H1 (cell line): ENCODE data around the gene UBTD1.

Experiments used
- BCL11A ChIP-seq, 2 experiments: IDR thresholded peaks; one replicate each; pipeline ENCODE4 v1.6.1; 2011; ENCODE audit warnings: low read depth in 2 of 2, low read length in 2 of 2, mild to moderate bottlenecking in 2 of 2
- BRCA1 ChIP-seq: IDR thresholded peaks from 2 replicates; pipeline ENCODE4 v1.6.1; 2012; ENCODE audit warnings: low read depth, low read length, improper control_type of control experiment
- CBX5 ChIP-seq: fragments of 300-800, 300-1000 bp; sonication (generic); IDR thresholded peaks from 2 replicates; pipeline ENCODE4 v1.7.1; 2016; ENCODE audit warnings: antibody characterized with exemption, low read length, low read depth
- CHD7 ChIP-seq: fragments of 300-600 bp; sonication (generic); IDR thresholded peaks from 2 replicates; pipeline ENCODE4 v1.7.1; 2012; ENCODE audit warnings: low read length, moderate library complexity, mild to moderate bottlenecking, inconsistent platforms; ENCODE audit not compliant: insufficient replicate concordance
- JUN ChIP-seq: IDR thresholded peaks from 2 replicates; pipeline ENCODE4 v1.6.1; 2011; ENCODE audit warnings: low read depth, mild to moderate bottlenecking, improper control_type of control experiment, low read length
- POLR2AphosphoS5 ChIP-seq: IDR thresholded peaks from 2 replicates; pipeline ENCODE4 v1.6.1; 2011; ENCODE audit warnings: low read depth, low read length
- RFX5 ChIP-seq: IDR thresholded peaks from 2 replicates; pipeline ENCODE4 v1.6.1; 2011; ENCODE audit warnings: low read depth, low read length, improper control_type of control experiment, borderline replicate concordance
- TF ChIP-seq, protein P1 (sequence below), 3 experiments: IDR thresholded peaks; 1 replicate in 2 of 3; 2 replicates in 1 of 3; pipeline versions ENCODE4 v1.5.1 to v1.6.1; 2011; ENCODE audit warnings: low read length in 3 of 3, mild to moderate bottlenecking in 3 of 3, inconsistent platforms in 2 of 3, low read depth in 1 of 3, moderate library complexity in 1 of 3; ENCODE audit not compliant: insufficient read depth in 1 of 3; ENCODE audit errors: control extremely low read depth in 1 of 3
- TF ChIP-seq, protein P2 (sequence below): IDR thresholded peaks from 2 replicates; pipeline ENCODE4 v1.6.1; 2011; ENCODE audit warnings: low read depth, mild to moderate bottlenecking, low read length; ENCODE audit not compliant: insufficient read depth

- TF ChIP-seq, protein P1, sequence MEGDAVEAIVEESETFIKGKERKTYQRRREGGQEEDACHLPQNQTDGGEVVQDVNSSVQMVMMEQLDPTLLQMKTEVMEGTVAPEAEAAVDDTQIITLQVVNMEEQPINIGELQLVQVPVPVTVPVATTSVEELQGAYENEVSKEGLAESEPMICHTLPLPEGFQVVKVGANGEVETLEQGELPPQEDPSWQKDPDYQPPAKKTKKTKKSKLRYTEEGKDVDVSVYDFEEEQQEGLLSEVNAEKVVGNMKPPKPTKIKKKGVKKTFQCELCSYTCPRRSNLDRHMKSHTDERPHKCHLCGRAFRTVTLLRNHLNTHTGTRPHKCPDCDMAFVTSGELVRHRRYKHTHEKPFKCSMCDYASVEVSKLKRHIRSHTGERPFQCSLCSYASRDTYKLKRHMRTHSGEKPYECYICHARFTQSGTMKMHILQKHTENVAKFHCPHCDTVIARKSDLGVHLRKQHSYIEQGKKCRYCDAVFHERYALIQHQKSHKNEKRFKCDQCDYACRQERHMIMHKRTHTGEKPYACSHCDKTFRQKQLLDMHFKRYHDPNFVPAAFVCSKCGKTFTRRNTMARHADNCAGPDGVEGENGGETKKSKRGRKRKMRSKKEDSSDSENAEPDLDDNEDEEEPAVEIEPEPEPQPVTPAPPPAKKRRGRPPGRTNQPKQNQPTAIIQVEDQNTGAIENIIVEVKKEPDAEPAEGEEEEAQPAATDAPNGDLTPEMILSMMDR (IDR thresholded peaks at IDR 0.05; ENCODE audit: control extremely low read depth in 1 of 3, insufficient read depth in 1 of 3, low read depth in 1 of 3, low read length in 3 of 3): no peak
- TF ChIP-seq BRCA1 (no peak), BCL11A (IDR thresholded peaks at IDR 0.05; ENCODE audit: low read depth in 2 of 2, low read length in 2 of 2) (no peak), CHD7 (no peak), POLR2AphosphoS5 (no peak), CBX5 (no peak), JUN (no peak), RFX5 (no peak)
- TF ChIP-seq, protein P2, sequence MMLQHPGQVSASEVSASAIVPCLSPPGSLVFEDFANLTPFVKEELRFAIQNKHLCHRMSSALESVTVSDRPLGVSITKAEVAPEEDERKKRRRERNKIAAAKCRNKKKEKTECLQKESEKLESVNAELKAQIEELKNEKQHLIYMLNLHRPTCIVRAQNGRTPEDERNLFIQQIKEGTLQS: no peak
These were observed 14.8 kb upstream of the UBTD1 start for GRCh38 chr10:97483921-97484320.
